Measurements from ENCODE around the gene TLE2.
A peak's percentile ranks its signal among the peaks of the same experiment; 100 is the strongest.

TLE2 gene

DNA sequence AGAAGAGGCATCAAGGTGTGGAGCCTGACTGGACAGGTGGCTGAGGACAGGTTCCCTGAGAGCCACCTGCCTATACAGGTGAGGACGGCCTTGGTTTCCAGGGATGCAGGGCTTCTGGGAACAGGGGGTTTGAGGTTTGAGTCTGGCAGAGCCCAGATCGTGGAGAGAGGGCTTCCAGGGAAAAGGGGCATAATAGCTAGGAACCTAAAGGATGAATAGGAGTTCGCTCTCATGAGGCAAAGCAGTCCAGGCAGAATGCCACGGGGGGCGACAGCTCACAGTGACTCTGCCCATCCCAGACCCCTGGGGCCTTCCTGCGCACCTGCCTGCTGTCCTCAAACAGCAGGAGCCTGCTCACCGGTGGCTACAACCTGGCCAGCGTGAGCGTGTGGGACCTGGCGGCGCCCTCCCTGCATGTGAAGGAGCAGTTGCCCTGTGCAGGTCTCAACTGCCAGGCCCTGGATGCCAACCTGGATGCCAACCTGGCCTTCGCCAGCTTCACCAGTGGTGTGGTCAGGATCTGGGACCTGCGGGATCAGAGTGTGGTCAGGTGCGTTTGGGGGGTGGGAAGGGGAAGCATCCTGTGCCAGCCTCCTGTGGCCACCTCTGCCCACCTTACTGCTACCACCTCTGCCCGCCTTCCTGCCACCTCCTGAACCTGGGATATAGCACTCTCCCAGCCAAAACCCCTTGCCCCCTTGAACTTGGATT, 39.7 kb downstream of the TLE2 start:
- no peak for FAIRE-seq
- DNase-seq (ENCODE audit: extremely low spot score, insufficient read length, low read depth) = no peak

- no peak for FAIRE-seq
- DNase-seq (ENCODE audit: extremely low spot score, insufficient read length, low read depth) = no peak
Observed at GRCh38 chr19:2988568-2988967, 40.5 kb downstream of the TLE2 start.

DNA sequence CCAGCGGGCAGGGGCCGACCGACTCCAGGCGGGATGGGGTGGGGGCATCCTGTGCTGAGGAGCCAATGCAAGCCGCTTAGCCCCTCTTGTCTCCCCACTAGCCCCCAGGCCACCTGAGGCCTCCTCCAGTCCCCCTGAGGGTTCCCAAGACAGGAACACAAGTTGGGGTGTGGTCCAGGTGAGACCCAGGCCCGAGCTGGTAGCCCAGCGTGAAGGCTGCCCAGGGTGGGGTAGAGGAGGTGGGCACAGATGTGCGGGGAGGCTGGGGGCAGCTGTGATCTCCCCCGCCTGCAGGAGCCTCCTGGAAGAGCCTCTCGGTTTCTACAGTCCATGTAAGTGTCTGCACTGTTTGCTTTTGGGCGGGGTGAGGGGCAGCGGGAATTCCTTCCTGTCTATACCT, 41.3 kb downstream of the TLE2 start:
- no peak for FAIRE-seq
- no peak for DNase-seq (ENCODE audit: extremely low spot score, insufficient read length, low read depth)

DNA sequence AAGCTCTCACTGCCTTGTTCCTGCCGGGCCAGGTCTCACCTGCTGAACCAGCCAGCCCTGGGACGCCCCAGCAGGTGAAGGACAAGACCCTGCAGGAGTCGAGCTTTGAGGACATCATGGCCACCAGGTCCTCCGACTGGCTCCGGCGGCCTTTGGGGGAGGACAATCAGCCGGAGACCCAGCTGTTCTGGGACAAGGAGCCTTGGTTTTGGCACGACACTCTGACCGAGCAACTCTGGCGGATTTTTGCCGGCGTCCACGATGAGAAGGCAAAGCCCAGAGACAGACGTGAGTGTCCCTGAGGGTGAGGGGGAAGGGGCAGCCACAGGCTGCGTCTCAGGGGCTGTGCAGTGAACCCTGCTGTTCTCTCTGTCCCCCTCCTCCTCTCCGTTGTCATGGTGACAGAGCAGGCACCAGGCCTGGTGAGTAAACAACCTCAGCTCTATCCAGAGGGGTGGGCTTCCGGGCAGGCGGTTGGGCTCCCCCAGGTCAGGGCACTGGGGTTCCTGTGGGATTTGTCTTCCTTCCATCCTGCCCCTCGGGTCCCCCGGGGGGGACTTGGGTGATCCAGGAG, 42.0 kb downstream of the TLE2 start:
- FAIRE-seq = no peak

DNA sequence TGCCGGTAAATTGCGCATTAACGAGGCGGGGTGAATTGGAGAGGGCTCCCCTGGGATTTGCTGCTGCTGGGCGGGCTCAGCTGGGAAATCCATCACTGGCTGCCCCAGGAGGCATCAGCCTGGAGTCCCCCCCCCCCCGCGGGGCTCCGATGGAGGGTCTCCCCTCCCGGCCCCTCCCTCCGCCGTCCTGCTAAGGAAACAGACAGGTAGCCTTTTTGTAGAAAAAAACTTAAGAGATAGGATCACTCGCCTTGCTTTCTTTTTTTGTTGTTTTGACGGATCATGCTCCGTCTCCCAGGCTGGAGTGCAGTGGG, 44.9 kb downstream of the TLE2 start:
- DNase-seq (ENCODE audit: extremely low spot score, insufficient read length, low read depth) (no peak), FAIRE-seq (no peak)

More for the DNA sequence above, 42.0 kb downstream of the TLE2 start:
- DNase-seq (ENCODE audit: extremely low spot score, insufficient read length, low read depth) = no peak

DNA sequence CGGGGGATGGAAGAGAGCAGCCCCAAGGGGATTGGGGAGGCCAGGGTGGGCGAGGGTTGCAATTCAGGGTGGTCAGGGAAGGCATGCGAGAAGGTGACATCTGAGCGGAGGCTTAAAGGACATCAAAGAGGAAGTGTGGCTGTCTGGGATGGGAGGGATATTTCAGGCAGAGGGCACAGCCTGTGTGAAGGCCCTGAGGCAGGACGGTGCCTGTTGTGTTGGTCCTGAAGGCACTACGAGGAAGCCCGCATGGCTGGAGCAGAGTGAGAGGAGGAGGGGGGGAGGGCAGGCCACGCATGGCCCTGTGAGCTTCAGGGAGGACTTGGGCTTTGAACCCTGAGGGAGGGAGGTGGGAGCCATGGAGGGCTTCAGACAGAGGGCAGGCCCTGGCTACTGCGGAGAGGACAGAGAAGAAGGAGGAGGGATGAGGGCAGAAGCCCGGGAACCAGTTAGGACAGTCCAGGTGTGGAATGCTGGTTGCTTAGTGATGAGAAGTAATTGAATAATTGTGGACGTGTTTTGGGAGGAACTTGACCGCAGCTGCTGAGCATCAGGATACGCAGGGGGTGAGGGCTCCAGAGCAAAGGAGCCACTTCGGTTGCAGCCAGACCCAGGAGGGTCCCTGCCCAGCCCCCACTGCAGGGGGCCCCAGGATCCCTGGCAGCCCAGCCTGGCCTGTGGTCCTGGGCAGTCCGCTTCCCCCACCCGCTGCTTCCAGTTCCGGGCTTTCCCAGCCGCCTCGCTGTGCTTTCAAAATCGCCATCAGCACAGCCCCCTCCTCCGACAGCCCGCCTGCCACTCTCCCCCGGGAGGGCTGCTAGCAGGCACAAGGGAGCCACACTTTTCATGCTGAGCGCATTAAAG, 45.5 kb downstream of the TLE2 start:
- DNase-seq (ENCODE audit: extremely low spot score, insufficient read length, low read depth) = no peak
- FAIRE-seq = no peak

DNA sequence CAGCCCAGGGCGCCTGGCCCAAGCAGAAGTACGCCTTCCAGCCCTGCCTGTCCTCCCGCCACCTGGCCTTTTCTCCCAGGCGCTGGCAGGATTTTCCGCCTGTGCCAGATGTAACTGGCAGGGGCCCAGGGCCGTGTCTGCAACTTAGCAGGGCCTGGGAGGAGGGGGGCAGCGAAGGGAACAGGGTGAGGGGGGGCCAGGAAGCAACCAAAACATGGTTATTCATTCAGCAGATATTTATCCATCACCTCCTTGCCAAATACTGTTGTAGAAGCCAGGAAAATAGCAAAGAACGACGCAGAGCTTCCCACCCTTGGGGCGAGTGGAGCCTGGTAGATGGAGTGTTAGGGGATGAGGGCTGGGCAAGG, 46.1 kb downstream of the TLE2 start:
- DNase-seq (ENCODE audit: extremely low spot score, insufficient read length, low read depth) = no peak
- FAIRE-seq = no peak

- FAIRE-seq (no peak), DNase-seq (ENCODE audit: extremely low spot score, insufficient read length, low read depth) (no peak)
Observed at GRCh38 chr19:2982561-2982960, 46.5 kb downstream of the TLE2 start.

- DNase-seq (ENCODE audit: extremely low spot score, insufficient read length, low read depth) (no peak), FAIRE-seq (no peak)
Observed at GRCh38 chr19:2981898-2982297, 47.2 kb downstream of the TLE2 start.

DNA sequence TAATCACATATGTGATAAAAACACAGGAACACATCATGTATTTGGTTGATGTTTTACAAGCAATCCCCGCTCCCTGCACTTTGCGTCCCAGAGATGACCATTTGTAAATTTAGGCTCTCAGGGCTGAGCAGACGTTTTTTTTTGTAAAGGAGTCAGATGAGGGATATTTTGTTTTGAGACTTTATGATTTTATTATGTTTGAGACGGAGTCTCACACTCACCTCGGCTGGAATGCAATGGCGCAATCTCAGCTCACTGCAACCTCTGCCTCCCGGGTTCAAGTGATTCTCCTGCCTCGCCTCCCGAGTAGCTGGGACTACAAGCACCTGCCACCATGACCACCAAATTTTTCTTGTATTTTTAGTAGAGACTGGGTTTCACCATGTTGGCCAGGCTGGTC, 50.3 kb downstream of the TLE2 start:
- no peak for FAIRE-seq
- DNase-seq (ENCODE audit: extremely low spot score, insufficient read length, low read depth) = no peak

DNA sequence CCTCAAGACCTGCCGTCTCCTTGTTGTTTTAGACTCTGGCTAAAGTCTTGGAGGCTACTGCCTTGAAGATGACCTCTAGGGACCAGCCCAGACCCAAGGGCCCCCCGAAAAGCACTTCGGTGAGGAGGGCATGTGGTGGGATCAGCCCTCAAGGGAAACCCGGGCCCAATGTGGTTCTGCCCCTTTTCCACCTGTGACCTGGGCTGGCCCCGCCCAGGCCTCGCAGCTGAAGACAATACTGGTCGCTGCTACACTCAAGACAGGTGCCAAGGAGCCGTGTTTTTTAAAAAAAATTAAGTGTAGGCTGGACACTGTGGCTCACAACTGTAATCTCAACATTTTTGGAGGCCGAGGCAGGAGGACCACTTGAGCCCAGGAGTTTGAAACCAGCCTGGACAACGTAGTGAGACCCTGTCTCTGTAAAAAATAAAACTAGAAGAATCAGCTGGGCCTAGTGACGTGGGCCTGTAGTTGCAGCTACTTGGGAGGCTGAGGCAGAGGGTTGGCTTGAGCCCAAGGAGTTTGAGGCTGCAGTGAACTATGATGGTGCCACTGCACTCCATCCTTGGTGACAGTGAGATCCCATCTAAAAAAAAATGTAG, 50.8 kb downstream of the TLE2 start:
- no peak for FAIRE-seq
- DNase-seq (ENCODE audit: extremely low spot score, insufficient read length, low read depth) = no peak

DNA sequence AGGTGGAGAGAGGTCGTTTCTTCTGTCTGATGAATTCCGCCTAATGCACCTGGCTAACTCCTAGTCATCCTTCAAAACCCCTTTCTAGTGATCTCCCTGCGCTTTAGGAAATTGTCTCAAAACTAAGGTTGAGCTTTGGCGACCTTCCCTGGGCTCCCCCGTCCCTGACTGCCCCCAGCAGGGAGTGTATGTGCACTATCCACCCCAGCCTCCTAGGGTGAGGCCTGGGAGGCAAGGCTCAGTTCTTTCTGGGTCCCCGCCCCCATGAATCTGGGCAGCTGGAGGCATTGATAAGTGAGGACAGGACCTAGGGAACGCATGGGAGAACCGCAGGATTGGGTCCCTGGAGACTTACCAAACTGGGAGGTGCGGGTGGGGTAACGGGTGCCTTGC, 51.3 kb downstream of the TLE2 start:
- DNase-seq (ENCODE audit: extremely low spot score, insufficient read length, low read depth) (no peak), FAIRE-seq (no peak)

DNA sequence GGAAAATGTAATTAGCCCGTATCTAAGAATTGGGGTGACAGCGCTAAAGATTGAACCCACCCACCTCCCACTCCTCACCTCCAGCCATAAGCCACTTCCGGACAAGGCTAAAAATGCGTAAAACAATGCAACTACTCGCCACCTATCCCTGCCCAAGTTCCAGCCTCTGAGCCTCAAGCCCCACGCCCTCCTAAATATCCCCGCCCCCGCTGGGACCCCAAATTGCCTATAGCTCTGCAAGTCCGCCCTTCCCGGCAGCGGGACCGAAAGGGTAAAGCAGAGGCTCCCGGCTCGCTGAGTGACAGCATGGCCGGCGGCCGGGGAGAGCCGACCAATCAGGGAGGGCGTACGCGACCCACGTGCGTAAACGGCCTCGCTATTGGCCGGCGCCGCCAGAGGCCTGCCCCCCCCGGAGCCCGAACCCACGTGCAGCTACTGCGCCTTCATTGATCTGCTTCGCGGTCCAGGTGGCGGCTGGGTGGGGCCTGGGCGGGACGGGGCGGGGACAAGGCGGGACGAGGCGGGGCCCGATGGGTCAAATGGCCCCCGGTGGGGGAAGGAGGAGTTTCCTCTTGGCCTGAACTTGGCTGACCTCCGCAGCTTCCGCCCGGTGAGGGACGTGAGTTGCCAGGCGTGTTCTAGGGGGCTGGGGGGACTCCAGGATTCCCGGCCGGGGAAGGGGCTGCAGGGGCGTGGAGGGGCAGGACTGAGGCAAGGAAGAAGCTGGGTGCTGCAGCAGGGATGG, 51.9 kb downstream of the TLE2 start, which contains the start of gene TLE6:
Gene TLE6 (plus strand): TSS at position 564 of the 745 bp plus-strand sequence. CDS start 670 bp downstream, outside the sequence.
- peak; percentile 96 for DNase-seq (ENCODE audit: extremely low spot score, insufficient read length, low read depth)
- peak; percentile 94 for FAIRE-seq

- FAIRE-seq = no peak
- DNase-seq (ENCODE audit: extremely low spot score, insufficient read length, low read depth) = no peak
Observed at GRCh38 chr19:2976609-2977000, 52.5 kb downstream of the TLE2 start.

- FAIRE-seq (no peak), DNase-seq (ENCODE audit: extremely low spot score, insufficient read length, low read depth) (no peak)
Observed at GRCh38 chr19:2974342-2975041, 54.6 kb downstream of the TLE2 start.

- FAIRE-seq = no peak
- DNase-seq (ENCODE audit: extremely low spot score, insufficient read length, low read depth) = no peak
Observed at GRCh38 chr19:2973229-2973628, 55.9 kb downstream of the TLE2 start.

GRCh38 chr19:2970201-2970835, 58.8 kb downstream of the TLE2 start:
- FAIRE-seq (no peak), DNase-seq (ENCODE audit: extremely low spot score, insufficient read length, low read depth) (no peak)

- DNase-seq (ENCODE audit: extremely low spot score, insufficient read length, low read depth) (no peak), FAIRE-seq (no peak)
Observed at GRCh38 chr19:2969104-2969504, 60.0 kb downstream of the TLE2 start.

GRCh38 chr19:2967972-2968371, 61.1 kb downstream of the TLE2 start:
- no peak for DNase-seq (ENCODE audit: extremely low spot score, insufficient read length, low read depth)
- no peak for FAIRE-seq

All from GM18507 (cell line).